Measurements from ENCODE around the gene CDK16. TPM values are rescaled to one million over a fixed set of nuclear protein-coding genes. Genes with fewer than 3 reads are reported as not detected.

CDK16 gene
- polyA plus RNA-seq, 1 donor (not counting 4 experiments of a cell fraction or from before 2014, with no cell fraction given) = 79.3 TPM

- Histone ChIP-seq H3K4me1 (ENCODE audit: control insufficient read depth, extremely low read depth, insufficient read depth, low read length) (peaks cover 34% of the 10 kb centered on the region), H3K27me3 (ENCODE audit: control insufficient read depth, extremely low read depth, insufficient read depth, low read length) (no peaks in the 10 kb centered on the region), H3K27ac (ENCODE audit: control insufficient read depth, insufficient read depth, low read length) (peak overlapping the region; percentile 99), H3K9me1 (ENCODE audit: control insufficient read depth, extremely low read depth, insufficient read depth, low read length) (no peaks in the 10 kb centered on the region), H3K36me3 (ENCODE audit: control insufficient read depth in 2 of 2, extremely low read depth in 1 of 2, insufficient read depth in 2 of 2, low read length in 2 of 2) (peaks cover 26 to 35% of the 10 kb centered on the region in 2 experiments), H2AFZ (ENCODE audit: control insufficient read depth, low read length) (peak overlapping the region; percentile 99), H3K9me3 (ENCODE audit: control insufficient read depth, low read depth, low read length) (no peaks in the 10 kb centered on the region), H3K4me3 (ENCODE audit: control insufficient read depth in 2 of 3, extremely low read depth in 1 of 3, insufficient read depth in 2 of 3, low read depth in 1 of 3, low read length in 3 of 3) (peak overlapping the region; percentile 62 to 95 (median 82)), H3K79me2 (ENCODE audit: control insufficient read depth, insufficient read depth, low read length) (peaks cover 39% of the 10 kb centered on the region), H4K20me1 (ENCODE audit: control insufficient read depth, extremely low read depth, insufficient read depth, low read length) (peaks cover 28% of the 10 kb centered on the region), H3K9ac (ENCODE audit: control insufficient read depth, extremely low read depth, insufficient read depth, low read length) (peak overlapping the region; percentile 94), H3K4me2 (ENCODE audit: control insufficient read depth, extremely low read depth, insufficient read depth, low read depth, low read length) (peak overlapping the region; percentile 94)
- peak; percentile 95 for DNase-seq (ENCODE audit: low read depth, low spot score)
- dilution Hi-C loops (cut with MboI; ENCODE audit: extremely low pct_ligation_motif_present, low sequenced_read_pairs) = no loop called here
- TF ChIP-seq EZH2 (IDR thresholded peaks at IDR 0.05; ENCODE audit: low read length) (no peak), CTCF (optimal IDR thresholded peaks at IDR 0.05 in 1 of 3, IDR thresholded peaks at IDR 0.05 in 1 of 3, conservative IDR thresholded peaks at IDR 0.05 in 1 of 3; ENCODE audit: extremely low read depth in 1 of 3, insufficient read depth in 2 of 3, low read length in 3 of 3) (no peak)
- peak; percentile 81 for FAIRE-seq
These were observed 615 bp upstream of the CDK16 start for GRCh38 chrX:47217852-47218279.

GRCh38 chrX:47218920-47219815 lies 687 bp downstream of the CDK16 start:
- Histone ChIP-seq H2AFZ (ENCODE audit: control insufficient read depth, low read length) (peak overlapping the region; percentile 35), H3K36me3 (ENCODE audit: control insufficient read depth in 2 of 2, extremely low read depth in 1 of 2, insufficient read depth in 2 of 2, low read length in 2 of 2) (peaks cover 28 to 38% of the 10 kb centered on the region in 2 experiments), H3K9me3 (ENCODE audit: control insufficient read depth, low read depth, low read length) (no peaks in the 10 kb centered on the region), H3K9me1 (ENCODE audit: control insufficient read depth, extremely low read depth, insufficient read depth, low read length) (no peaks in the 10 kb centered on the region), H3K4me3 (ENCODE audit: control insufficient read depth in 2 of 3, extremely low read depth in 1 of 3, insufficient read depth in 2 of 3, low read depth in 1 of 3, low read length in 3 of 3) (peak overlapping the region; percentile 62 to 95 (median 82)), H3K79me2 (ENCODE audit: control insufficient read depth, insufficient read depth, low read length) (peaks cover 43% of the 10 kb centered on the region), H4K20me1 (ENCODE audit: control insufficient read depth, extremely low read depth, insufficient read depth, low read length) (peaks cover 28% of the 10 kb centered on the region), H3K4me1 (ENCODE audit: control insufficient read depth, extremely low read depth, insufficient read depth, low read length) (peaks cover 34% of the 10 kb centered on the region), H3K27ac (ENCODE audit: control insufficient read depth, insufficient read depth, low read length) (peak overlapping the region; percentile 99), H3K27me3 (ENCODE audit: control insufficient read depth, extremely low read depth, insufficient read depth, low read length) (no peaks in the 10 kb centered on the region), H3K4me2 (ENCODE audit: control insufficient read depth, extremely low read depth, insufficient read depth, low read depth, low read length) (peak overlapping the region; percentile 94), H3K9ac (ENCODE audit: control insufficient read depth, extremely low read depth, insufficient read depth, low read length) (peak overlapping the region; percentile 94)
- dilution Hi-C loops (cut with MboI; ENCODE audit: extremely low pct_ligation_motif_present, low sequenced_read_pairs) = no loop called here
- no peak for FAIRE-seq
- no peak for DNase-seq (ENCODE audit: low read depth, low spot score)
- TF ChIP-seq CTCF (optimal IDR thresholded peaks at IDR 0.05 in 1 of 3, IDR thresholded peaks at IDR 0.05 in 1 of 3, conservative IDR thresholded peaks at IDR 0.05 in 1 of 3; ENCODE audit: extremely low read depth in 1 of 3, insufficient read depth in 2 of 3, low read length in 3 of 3) = no peak
- TF ChIP-seq EZH2 (IDR thresholded peaks at IDR 0.05; ENCODE audit: low read length) = no peak

Data from keratinocyte (primary cell).